Suprapubic skin (tissue), 4 donors: ENCODE results near the gene TMC2. TPM values are rescaled to one million over a fixed set of nuclear protein-coding genes. Genes with fewer than 3 reads are reported as not detected.

ENCODE experiments used
- DNase-seq, 2 donors: peaks; one replicate each; pipeline ENCODE4 v3.0.0-alpha.2; 2019; ENCODE audit warnings: low spot score in 2 of 2
- H3K27ac ChIP-seq: fragments of 200-600 bp; sonication (generic); one replicate; pipeline ENCODE4 v1.5.1; 2019
- H3K27me3 ChIP-seq: fragments of 200-600 bp; sonication (generic); one replicate; pipeline ENCODE4 v1.5.1; 2019
- H3K36me3 ChIP-seq: fragments of 200-600 bp; sonication (generic); one replicate; pipeline ENCODE4 v1.5.1; 2019
- H3K4me1 ChIP-seq: fragments of 200-600 bp; sonication (generic); one replicate; pipeline ENCODE4 v1.5.1; 2019
- H3K4me3 ChIP-seq: fragments of 200-600 bp; sonication (generic); one replicate; pipeline ENCODE4 v1.5.1; 2019; ENCODE audit warnings: mild to moderate bottlenecking
- H3K9me3 ChIP-seq: fragments of 200-600 bp; sonication (generic); one replicate; pipeline ENCODE4 v1.5.1; 2019
- EP300 ChIP-seq: sonication (generic); formaldehyde crosslinking; IDR thresholded peaks from one replicate; pipeline ENCODE4 v1.6.1; 2017; ENCODE audit warnings: antibody characterized with exemption
- POLR2A ChIP-seq, 2 donors: fragments of 450-650 bp; IDR thresholded peaks; one replicate each; pipeline ENCODE4 v1.6.1; 2017; ENCODE audit warnings: antibody characterized with exemption in 2 of 2, mild to moderate bottlenecking in 2 of 2, moderate library complexity in 2 of 2
- POLR2AphosphoS5 ChIP-seq, 3 donors: sonication (generic); formaldehyde crosslinking; IDR thresholded peaks; one replicate each; pipeline ENCODE4 v1.6.1; 2017; ENCODE audit warnings: antibody characterized with exemption in 3 of 3
- WGBS: methylation state at CpG from one replicate; pipeline ENCODE4 v1.1.5; 2018; 5-methylcytosine and 5-hydroxymethylcytosine counted together
- total RNA-seq, 4 donors: library from RNA; depleted of rRNA; stranded (reverse); fragments of >200 nt; gene quantifications; one replicate each; pipeline ENCODE4 v1.1.0, GENCODE V29; 2016
- TF ChIP-seq, protein P1 (sequence below), 2 donors: fragments of 200-600 bp in 1 of 2; fragments of 450-650 bp in 1 of 2; sonication (generic) in 1 of 2; IDR thresholded peaks; one replicate each; pipeline ENCODE4 v1.5.1; 2016 to 2019; ENCODE audit warnings: antibody characterized with exemption in 2 of 2, mild to moderate bottlenecking in 1 of 2, moderate library complexity in 1 of 2

The TMC2 gene
- total RNA-seq, 4 donors from 2014 or later, result not detected

DNA sequence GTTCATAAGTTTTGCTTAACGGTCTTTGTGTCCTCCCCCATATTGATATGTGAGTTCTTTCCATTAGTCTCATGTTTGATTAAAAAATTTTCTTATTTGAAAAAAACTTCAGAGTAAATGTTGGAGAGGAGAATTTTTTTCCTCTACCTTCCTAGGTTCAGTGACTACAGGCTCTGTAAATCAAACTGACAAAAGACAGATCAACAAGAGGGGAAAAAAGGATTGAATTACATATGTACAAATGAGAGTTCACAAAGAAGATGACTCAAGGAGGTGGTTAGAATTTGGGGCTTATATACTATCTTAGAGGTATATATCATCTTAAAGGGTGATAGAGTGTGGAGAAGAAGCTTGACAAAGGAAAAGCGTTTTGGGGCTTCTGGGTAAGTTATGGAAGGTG lies 5.6 kb downstream of the TMC2 start:
- no peak overlapping the region for H3K4me3 ChIP-seq
- no peak for DNase-seq
- no peaks in the 10 kb centered on the region for H3K9me3 ChIP-seq
- H3K27ac ChIP-seq, result no peak overlapping the region
- no peaks in the 10 kb centered on the region for H3K4me1 ChIP-seq
- TF ChIP-seq POLR2AphosphoS5 (IDR thresholded peaks at IDR 0.05) (no peak), EP300 (no peak), POLR2A (IDR thresholded peaks at IDR 0.05) (no peak)
- TF ChIP-seq, protein P1, sequence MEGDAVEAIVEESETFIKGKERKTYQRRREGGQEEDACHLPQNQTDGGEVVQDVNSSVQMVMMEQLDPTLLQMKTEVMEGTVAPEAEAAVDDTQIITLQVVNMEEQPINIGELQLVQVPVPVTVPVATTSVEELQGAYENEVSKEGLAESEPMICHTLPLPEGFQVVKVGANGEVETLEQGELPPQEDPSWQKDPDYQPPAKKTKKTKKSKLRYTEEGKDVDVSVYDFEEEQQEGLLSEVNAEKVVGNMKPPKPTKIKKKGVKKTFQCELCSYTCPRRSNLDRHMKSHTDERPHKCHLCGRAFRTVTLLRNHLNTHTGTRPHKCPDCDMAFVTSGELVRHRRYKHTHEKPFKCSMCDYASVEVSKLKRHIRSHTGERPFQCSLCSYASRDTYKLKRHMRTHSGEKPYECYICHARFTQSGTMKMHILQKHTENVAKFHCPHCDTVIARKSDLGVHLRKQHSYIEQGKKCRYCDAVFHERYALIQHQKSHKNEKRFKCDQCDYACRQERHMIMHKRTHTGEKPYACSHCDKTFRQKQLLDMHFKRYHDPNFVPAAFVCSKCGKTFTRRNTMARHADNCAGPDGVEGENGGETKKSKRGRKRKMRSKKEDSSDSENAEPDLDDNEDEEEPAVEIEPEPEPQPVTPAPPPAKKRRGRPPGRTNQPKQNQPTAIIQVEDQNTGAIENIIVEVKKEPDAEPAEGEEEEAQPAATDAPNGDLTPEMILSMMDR (IDR thresholded peaks at IDR 0.05), result no peak
- WGBS, result 68% methylated on average over 2 of the region's 2 CpGs
- no peaks in the 10 kb centered on the region for H3K36me3 ChIP-seq
- peaks cover 41% of the 10 kb centered on the region for H3K27me3 ChIP-seq

DNA sequence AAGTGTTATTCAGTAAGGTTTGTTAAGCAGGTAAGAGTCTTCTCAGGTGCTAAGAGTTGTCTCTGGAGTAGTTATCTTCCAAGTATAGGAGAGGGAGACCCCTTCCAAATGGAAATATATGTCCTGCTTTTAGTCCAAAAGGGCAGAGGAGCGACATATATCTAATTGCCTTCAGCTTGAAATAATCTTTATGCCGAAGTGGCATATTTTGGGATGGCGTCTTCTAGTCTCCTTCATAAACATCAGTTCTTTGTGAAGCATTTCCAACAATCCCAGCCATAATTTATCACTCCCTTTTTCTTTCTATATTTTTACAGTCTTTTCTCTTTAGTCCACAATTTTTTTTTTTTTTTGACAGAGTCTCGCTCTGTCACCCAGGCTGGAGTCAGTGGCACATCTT lies 6.0 kb downstream of the TMC2 start:
- 88% methylated on average over 4 of the region's 4 CpGs for WGBS

DNA sequence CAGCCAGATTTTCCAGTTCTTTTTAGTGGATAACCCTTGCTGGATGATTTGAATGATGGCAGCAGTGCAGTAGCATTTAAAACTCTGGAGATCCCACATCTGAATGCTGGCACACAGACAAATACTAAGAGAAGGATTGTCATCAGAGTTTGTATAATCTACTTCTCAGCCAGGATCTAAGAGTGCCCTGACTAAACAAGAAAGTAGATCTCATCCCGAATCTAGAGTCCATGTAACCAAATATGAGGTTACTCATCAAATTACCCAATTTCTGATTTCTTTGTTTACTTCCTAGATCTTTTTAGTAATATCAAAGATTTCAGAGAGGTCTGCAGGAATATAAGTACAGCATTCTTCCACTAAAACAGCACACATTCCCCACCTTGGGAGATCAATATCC lies 7.8 kb downstream of the TMC2 start:
- Histone ChIP-seq H3K9me3 (no peaks in the 10 kb centered on the region), H3K27me3 (peaks cover 32% of the 10 kb centered on the region), H3K4me1 (no peaks in the 10 kb centered on the region), H3K4me3 (no peak overlapping the region), H3K36me3 (no peaks in the 10 kb centered on the region), H3K27ac (no peak overlapping the region)
- TF ChIP-seq POLR2AphosphoS5 (IDR thresholded peaks at IDR 0.05), result no peak
- TF ChIP-seq, protein P1 (IDR thresholded peaks at IDR 0.05), result no peak
- TF ChIP-seq POLR2A (IDR thresholded peaks at IDR 0.05), result no peak
- TF ChIP-seq EP300, result no peak
- WGBS, result 75% methylated on average over 1 of the region's 1 CpG
- no peak for DNase-seq

More for the DNA sequence above, 6.0 kb downstream of the TMC2 start:
- no peak for TF ChIP-seq POLR2A (IDR thresholded peaks at IDR 0.05)
- TF ChIP-seq EP300, result no peak
- TF ChIP-seq, protein P1 (IDR thresholded peaks at IDR 0.05), result no peak
- TF ChIP-seq POLR2AphosphoS5 (IDR thresholded peaks at IDR 0.05), result no peak
- H3K4me1 ChIP-seq, result no peaks in the 10 kb centered on the region
- peaks cover 40% of the 10 kb centered on the region for H3K27me3 ChIP-seq
- no peak for DNase-seq
- no peaks in the 10 kb centered on the region for H3K9me3 ChIP-seq
- H3K4me3 ChIP-seq, result no peak overlapping the region
- no peak overlapping the region for H3K27ac ChIP-seq
- no peaks in the 10 kb centered on the region for H3K36me3 ChIP-seq

DNA sequence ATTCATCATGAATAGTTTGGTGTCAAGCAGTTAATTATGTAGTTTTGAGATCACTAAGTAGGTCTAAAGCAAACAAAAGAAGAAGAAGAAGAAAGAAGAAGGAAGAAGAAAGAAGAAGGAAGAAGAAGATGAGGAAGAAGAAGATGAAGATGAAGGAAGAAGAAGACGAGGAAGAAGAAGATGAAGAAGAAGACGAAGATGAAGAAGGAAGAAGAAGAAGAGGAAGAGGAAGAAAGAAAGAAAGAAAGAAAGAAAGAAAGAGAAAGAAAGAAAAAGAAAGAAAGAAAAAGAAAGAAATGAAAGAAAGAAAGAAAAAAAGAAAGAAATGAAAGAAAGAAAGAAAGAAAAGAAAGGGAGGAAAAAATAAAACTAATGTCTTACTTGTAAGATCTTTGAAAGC lies 9.2 kb downstream of the TMC2 start:
- Histone ChIP-seq H3K9me3 (no peaks in the 10 kb centered on the region), H3K36me3 (no peaks in the 10 kb centered on the region), H3K27me3 (peaks cover 37% of the 10 kb centered on the region), H3K27ac (no peak overlapping the region), H3K4me1 (no peaks in the 10 kb centered on the region), H3K4me3 (no peak overlapping the region)
- TF ChIP-seq, protein P1 (IDR thresholded peaks at IDR 0.05), result no peak
- TF ChIP-seq POLR2AphosphoS5 (IDR thresholded peaks at IDR 0.05) (no peak), POLR2A (IDR thresholded peaks at IDR 0.05) (no peak), EP300 (no peak)
- DNase-seq, result no peak
- WGBS, result 88% methylated on average over 2 of the region's 2 CpGs

DNA sequence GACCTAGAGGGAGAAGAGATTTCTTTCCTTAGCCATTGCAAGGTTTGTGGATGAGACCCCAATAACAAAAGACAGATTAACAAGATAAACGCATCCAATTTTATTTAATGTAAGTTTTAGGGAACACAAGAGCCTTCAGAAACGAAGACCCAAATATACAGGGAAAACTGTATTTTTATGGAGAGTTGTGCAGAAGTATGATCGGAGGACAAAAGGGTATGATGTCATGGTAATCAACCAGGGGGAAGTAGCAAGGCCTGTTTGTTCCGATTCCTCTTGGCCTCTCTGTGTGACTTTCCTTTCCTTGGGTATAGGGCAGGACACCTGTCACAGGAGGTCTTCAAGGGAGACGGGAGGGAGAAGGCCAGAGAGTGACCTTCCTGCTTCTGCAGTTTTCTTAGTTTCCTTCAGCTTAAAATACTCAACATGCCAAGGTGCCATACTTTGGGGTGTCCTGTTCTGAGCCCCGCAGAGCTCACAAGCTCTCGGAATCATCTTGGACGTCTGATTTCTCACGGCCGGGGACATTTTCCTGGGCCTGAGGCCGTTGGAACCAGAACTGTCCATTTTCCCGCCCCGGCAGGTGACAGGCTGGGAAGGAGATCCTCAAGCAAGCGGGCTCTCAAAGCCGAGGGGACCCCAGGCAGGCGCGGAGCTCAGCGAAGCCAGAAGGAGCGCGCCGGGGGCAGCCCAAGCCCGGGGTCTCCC lies 21.7 kb downstream of the TMC2 start:
- no peak for DNase-seq
- Histone ChIP-seq H3K27ac (no peak overlapping the region), H3K36me3 (no peaks in the 10 kb centered on the region), H3K9me3 (no peaks in the 10 kb centered on the region), H3K27me3 (peaks cover 73% of the 10 kb centered on the region), H3K4me3 (peak overlapping the region; percentile 44), H3K4me1 (peaks cover 11% of the 10 kb centered on the region)
- no peak for TF ChIP-seq POLR2A (IDR thresholded peaks at IDR 0.05)
- no peak for TF ChIP-seq POLR2AphosphoS5 (IDR thresholded peaks at IDR 0.05)
- TF ChIP-seq, protein P1 (IDR thresholded peaks at IDR 0.05), result no peak
- no peak for TF ChIP-seq EP300
- WGBS, result 28% methylated on average over 21 of the region's 22 CpGs
